RWPE2 (cell line): Measurements from ENCODE around the gene FIBIN.
A peak's percentile ranks its signal among the peaks of the same experiment; 100 is the strongest.

ENCODE experiments used
- ATAC-seq: fragments of 200-7000 bp; cut with Tn5 transposase; 3 replicates; pipeline ENCODE4 v1.9.1; 2021; ENCODE audit warnings: low read depth
- DNase-seq: peaks from one replicate; pipeline ENCODE4 v3.0.0-alpha.2; 2020; ENCODE audit warnings: low spot score
- H3K27ac ChIP-seq: fragments of 450-650 bp; 2 replicates; pipeline ENCODE4 v1.5.1; 2017; ENCODE audit warnings: mild to moderate bottlenecking; ENCODE audit not compliant: poor library complexity, severe bottlenecking
- H3K27me3 ChIP-seq: fragments of 250-450 bp; sonication (Bioruptor Pico); 2 replicates; pipeline ENCODE4 v1.5.1; 2021; ENCODE audit warnings: mild to moderate bottlenecking, moderate library complexity; ENCODE audit not compliant: insufficient read depth, poor library complexity, severe bottlenecking
- H3K36me3 ChIP-seq: fragments of 250-450 bp; sonication (Bioruptor Pico); 2 replicates; pipeline ENCODE4 v1.5.1; 2020; ENCODE audit warnings: low read depth, mild to moderate bottlenecking, moderate library complexity
- H3K4me1 ChIP-seq: fragments of 250-450 bp; sonication (Bioruptor Pico); 2 replicates; pipeline ENCODE4 v1.5.1; 2021; ENCODE audit warnings: mild to moderate bottlenecking, moderate library complexity; ENCODE audit not compliant: insufficient read depth, poor library complexity, severe bottlenecking
- H3K4me3 ChIP-seq: fragments of 250-450 bp; sonication (Bioruptor Pico); 2 replicates; pipeline ENCODE4 v1.5.1; 2021; ENCODE audit warnings: mild to moderate bottlenecking, moderate library complexity; ENCODE audit not compliant: severe bottlenecking
- H3K9me3 ChIP-seq: fragments of 250-450 bp; sonication (Bioruptor Pico); 2 replicates; pipeline ENCODE4 v1.5.1; 2021; ENCODE audit warnings: mild to moderate bottlenecking, moderate library complexity; ENCODE audit not compliant: severe bottlenecking
- CTCF ChIP-seq: fragments of 450-650 bp; IDR thresholded peaks from one replicate; pipeline ENCODE4 v1.5.1; 2017; ENCODE audit warnings: mild to moderate bottlenecking, moderate library complexity; ENCODE audit not compliant: poor library complexity, severe bottlenecking

FIBIN gene

GRCh38 chr11:26985470-26985869 is 8.4 kb upstream of the FIBIN start:
- ATAC-seq = no peak
- Histone ChIP-seq H3K27ac (no peak overlapping the region), H3K4me1 (peaks cover 7% of the 10 kb centered on the region), H3K36me3 (no peaks in the 10 kb centered on the region), H3K9me3 (no peaks in the 10 kb centered on the region), H3K27me3 (no peaks in the 10 kb centered on the region), H3K4me3 (no peak overlapping the region)
- no peak for DNase-seq
- no peak for TF ChIP-seq CTCF

- Histone ChIP-seq H3K9me3 (no peaks in the 10 kb centered on the region), H3K4me3 (no peak overlapping the region), H3K4me1 (peaks cover 7% of the 10 kb centered on the region), H3K27me3 (no peaks in the 10 kb centered on the region), H3K27ac (no peak overlapping the region), H3K36me3 (no peaks in the 10 kb centered on the region)
- no peak for DNase-seq
- TF ChIP-seq CTCF = no peak
- no peak for ATAC-seq
Measured at GRCh38 chr11:26985943-26986342, 8.0 kb upstream of the FIBIN start.

GRCh38 chr11:26987272-26987671 is 6.6 kb upstream of the FIBIN start:
- Histone ChIP-seq H3K4me3 (no peak overlapping the region), H3K27ac (peak overlapping the region; percentile 42), H3K9me3 (no peaks in the 10 kb centered on the region), H3K4me1 (peaks cover 16% of the 10 kb centered on the region), H3K36me3 (no peaks in the 10 kb centered on the region), H3K27me3 (no peaks in the 10 kb centered on the region)
- no peak for TF ChIP-seq CTCF
- DNase-seq (no peak), ATAC-seq (no peak)

GRCh38 chr11:26987731-26988130 is 6.2 kb upstream of the FIBIN start:
- Histone ChIP-seq H3K4me3 (no peak overlapping the region), H3K4me1 (peaks cover 20% of the 10 kb centered on the region), H3K27me3 (no peaks in the 10 kb centered on the region), H3K27ac (peak overlapping the region; percentile 42), H3K9me3 (no peaks in the 10 kb centered on the region), H3K36me3 (no peaks in the 10 kb centered on the region)
- peak; percentile 62 for ATAC-seq
- TF ChIP-seq CTCF = no peak
- no peak for DNase-seq

- peak overlapping the region; percentile 59 for H3K27ac ChIP-seq
- H3K36me3 ChIP-seq = no peaks in the 10 kb centered on the region
- TF ChIP-seq CTCF = no peak
- ATAC-seq = peak; percentile 74
- H3K9me3 ChIP-seq = no peaks in the 10 kb centered on the region
- no peaks in the 10 kb centered on the region for H3K27me3 ChIP-seq
- no peak for DNase-seq
- peaks cover 25% of the 10 kb centered on the region for H3K4me1 ChIP-seq
- H3K4me3 ChIP-seq = no peak overlapping the region
Measured at GRCh38 chr11:26992031-26992541, 1.8 kb upstream of the FIBIN start.
